DND-41 (cell line): ENCODE measurements around the gene UBR1.

Experiments used
- ATAC-seq: fragments of 200-7000 bp; cut with Tn5 transposase; 3 replicates; pipeline ENCODE4 v1.9.1; 2021; ENCODE audit warnings: low read depth; ENCODE audit not compliant: insufficient read depth
- DNase-seq: peaks from one replicate; pipeline ENCODE4 v3.0.0-alpha.2; 2020
- H2AFZ ChIP-seq: 2 replicates; pipeline ENCODE4 v1.6.0; 2012; ENCODE audit warnings: low read depth, low read length
- H3K27ac ChIP-seq: 2 replicates; pipeline ENCODE4 v1.5.1; 2012; ENCODE audit warnings: low read length, inconsistent platforms
- H3K27me3 ChIP-seq: fragments of 200-600 bp; sonication (generic); 2 replicates; pipeline ENCODE4 v1.6.0; 2012; ENCODE audit warnings: low read length, mild to moderate bottlenecking, inconsistent platforms; ENCODE audit not compliant: insufficient read depth, poor library complexity
- H3K36me3 ChIP-seq: 2 replicates; pipeline ENCODE4 v1.5.1; 2012; ENCODE audit warnings: low read length, inconsistent platforms; ENCODE audit not compliant: insufficient read depth
- H3K4me1 ChIP-seq: 2 replicates; pipeline ENCODE4 v1.5.1; 2012; ENCODE audit warnings: mild to moderate bottlenecking, low read length; ENCODE audit not compliant: insufficient read depth
- H3K4me2 ChIP-seq: 2 replicates; pipeline ENCODE4 v1.6.0; 2012; ENCODE audit warnings: mild to moderate bottlenecking, moderate library complexity, low read length, inconsistent platforms; ENCODE audit not compliant: insufficient read depth
- H3K4me3 ChIP-seq, 2 experiments: fragments of 200-600 bp in 1 of 2; shearing (Covaris generic) in 1 of 2; 2 replicates each; pipeline ENCODE4 v1.5.1; 2012 to 2016; ENCODE audit warnings: inconsistent platforms in 2 of 2, low read length in 2 of 2, mild to moderate bottlenecking in 2 of 2, low read depth in 1 of 2, moderate library complexity in 1 of 2
- H3K79me2 ChIP-seq: 2 replicates; pipeline ENCODE4 v1.6.0; 2012; ENCODE audit warnings: low read length, inconsistent platforms; ENCODE audit not compliant: insufficient read depth
- H3K9ac ChIP-seq: 2 replicates; pipeline ENCODE4 v1.6.0; 2012; ENCODE audit warnings: low read depth, mild to moderate bottlenecking, inconsistent platforms, low read length, moderate library complexity
- H3K9me3 ChIP-seq: 2 replicates; pipeline ENCODE4 v1.5.1; 2012; ENCODE audit warnings: low read length, moderate library complexity, mild to moderate bottlenecking, inconsistent platforms; ENCODE audit not compliant: insufficient read depth, severe bottlenecking
- H4K20me1 ChIP-seq: 2 replicates; pipeline ENCODE4 v1.6.0; 2012; ENCODE audit warnings: low read length; ENCODE audit not compliant: insufficient read depth
- EZH2 ChIP-seq: IDR thresholded peaks from 3 replicates; pipeline ENCODE4 v1.6.1; 2012; ENCODE audit warnings: borderline replicate concordance, low read depth, mild to moderate bottlenecking, moderate library complexity, low read length, inconsistent platforms; ENCODE audit not compliant: severe bottlenecking
- TF ChIP-seq, protein P1 (sequence below): IDR thresholded peaks from 2 replicates; pipeline ENCODE4 v1.5.1; 2012; ENCODE audit warnings: borderline replicate concordance, low read length, moderate library complexity, mild to moderate bottlenecking; ENCODE audit not compliant: poor library complexity, severe bottlenecking; ENCODE audit errors: extremely low read depth

The UBR1 gene

DNA sequence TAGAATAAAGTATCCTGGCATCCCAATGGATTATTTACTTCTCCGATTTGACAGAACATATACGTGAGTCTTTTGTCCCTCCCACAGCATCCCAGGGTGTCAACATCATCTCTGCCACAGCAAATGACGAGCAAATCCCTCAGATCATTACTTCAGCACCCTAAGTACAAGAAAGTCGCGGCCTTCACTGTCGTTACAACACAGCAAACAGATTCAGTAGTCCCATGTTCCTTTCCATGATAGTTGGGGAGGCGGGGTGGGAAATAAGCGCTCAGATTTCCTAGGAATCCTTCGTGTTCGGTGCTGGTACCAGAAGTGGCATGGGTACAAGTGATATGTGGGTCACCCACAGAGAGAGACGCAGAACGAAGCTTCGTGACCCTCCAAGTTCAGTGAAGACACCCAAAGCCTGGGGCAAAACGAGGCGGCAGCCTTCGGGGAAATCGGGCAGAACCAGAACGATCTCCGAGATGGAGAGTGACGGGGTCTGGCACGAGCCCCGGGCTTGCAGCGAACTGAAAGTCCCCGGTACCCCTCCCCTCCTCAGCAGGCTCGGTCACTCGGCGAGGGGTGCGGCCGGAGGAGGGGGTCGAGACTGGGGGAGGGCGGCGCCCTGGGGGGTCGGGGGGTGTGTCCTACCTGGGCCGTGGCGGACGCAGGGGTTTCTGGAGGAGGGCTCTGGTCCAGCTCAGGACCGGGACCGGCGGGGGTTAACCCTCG lies 185.9 kb downstream of the UBR1 start:
- H3K79me2 ChIP-seq = peaks cover 51% of the 10 kb centered on the region
- H3K27ac ChIP-seq = peak overlapping the region; percentile 69
- peak; percentile 8 for ATAC-seq
- no peaks in the 10 kb centered on the region for H3K36me3 ChIP-seq
- DNase-seq = peak; percentile 36
- H3K4me1 ChIP-seq = peaks cover 47% of the 10 kb centered on the region
- peaks cover 10% of the 10 kb centered on the region; the same call in 1 of the 2 replicates for H4K20me1 ChIP-seq
- H3K4me3 ChIP-seq = peak overlapping the region; percentile 76 to 80
- peak overlapping the region; percentile 93 for H3K4me2 ChIP-seq
- H3K27me3 ChIP-seq = no peaks in the 10 kb centered on the region
- peak overlapping the region; percentile 74 for H2AFZ ChIP-seq
- peak overlapping the region; percentile 71 for H3K9ac ChIP-seq
- TF ChIP-seq, protein P1, sequence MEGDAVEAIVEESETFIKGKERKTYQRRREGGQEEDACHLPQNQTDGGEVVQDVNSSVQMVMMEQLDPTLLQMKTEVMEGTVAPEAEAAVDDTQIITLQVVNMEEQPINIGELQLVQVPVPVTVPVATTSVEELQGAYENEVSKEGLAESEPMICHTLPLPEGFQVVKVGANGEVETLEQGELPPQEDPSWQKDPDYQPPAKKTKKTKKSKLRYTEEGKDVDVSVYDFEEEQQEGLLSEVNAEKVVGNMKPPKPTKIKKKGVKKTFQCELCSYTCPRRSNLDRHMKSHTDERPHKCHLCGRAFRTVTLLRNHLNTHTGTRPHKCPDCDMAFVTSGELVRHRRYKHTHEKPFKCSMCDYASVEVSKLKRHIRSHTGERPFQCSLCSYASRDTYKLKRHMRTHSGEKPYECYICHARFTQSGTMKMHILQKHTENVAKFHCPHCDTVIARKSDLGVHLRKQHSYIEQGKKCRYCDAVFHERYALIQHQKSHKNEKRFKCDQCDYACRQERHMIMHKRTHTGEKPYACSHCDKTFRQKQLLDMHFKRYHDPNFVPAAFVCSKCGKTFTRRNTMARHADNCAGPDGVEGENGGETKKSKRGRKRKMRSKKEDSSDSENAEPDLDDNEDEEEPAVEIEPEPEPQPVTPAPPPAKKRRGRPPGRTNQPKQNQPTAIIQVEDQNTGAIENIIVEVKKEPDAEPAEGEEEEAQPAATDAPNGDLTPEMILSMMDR = no peak
- TF ChIP-seq EZH2 = no peak
- H3K9me3 ChIP-seq = no peaks in the 10 kb centered on the region

DNA sequence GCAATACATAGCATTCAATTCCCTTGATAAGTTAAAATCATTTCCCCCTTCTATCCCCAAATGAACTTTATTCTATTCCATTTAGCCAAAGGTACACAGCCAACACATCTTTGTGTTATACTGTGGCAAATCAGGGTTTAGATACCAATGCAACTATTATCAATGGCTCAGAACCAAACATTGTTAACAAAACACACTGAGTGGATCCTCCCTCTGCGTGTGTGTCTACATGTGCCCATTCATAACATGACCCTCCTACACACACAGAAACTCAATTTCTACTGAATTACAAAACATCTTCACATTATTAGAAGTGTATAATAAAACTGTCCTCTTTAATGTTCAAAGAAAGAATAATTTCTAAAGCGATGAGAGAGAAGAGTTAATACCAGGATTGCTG lies 186.5 kb downstream of the UBR1 start:
- DNase-seq (no peak), ATAC-seq (no peak)
- H2AFZ ChIP-seq = 0 out of 2 replicates have a peak overlapping the region, but pooled peaks have one; percentile 74
- peak overlapping the region; percentile 76 to 80 for H3K4me3 ChIP-seq
- H4K20me1 ChIP-seq = peaks cover 10% of the 10 kb centered on the region; the same call in 1 of the 2 replicates
- H3K9me3 ChIP-seq = no peaks in the 10 kb centered on the region
- H3K36me3 ChIP-seq = no peaks in the 10 kb centered on the region
- peak overlapping the region; percentile 93 for H3K4me2 ChIP-seq
- peak overlapping the region; percentile 71 for H3K9ac ChIP-seq
- H3K27ac ChIP-seq = peak overlapping the region; percentile 69; the same call in 1 of the 2 replicates
- H3K27me3 ChIP-seq = no peaks in the 10 kb centered on the region
- no peak for TF ChIP-seq EZH2
- TF ChIP-seq, protein P1 = no peak
- peaks cover 56% of the 10 kb centered on the region for H3K79me2 ChIP-seq
- H3K4me1 ChIP-seq = peaks cover 51% of the 10 kb centered on the region

DNA sequence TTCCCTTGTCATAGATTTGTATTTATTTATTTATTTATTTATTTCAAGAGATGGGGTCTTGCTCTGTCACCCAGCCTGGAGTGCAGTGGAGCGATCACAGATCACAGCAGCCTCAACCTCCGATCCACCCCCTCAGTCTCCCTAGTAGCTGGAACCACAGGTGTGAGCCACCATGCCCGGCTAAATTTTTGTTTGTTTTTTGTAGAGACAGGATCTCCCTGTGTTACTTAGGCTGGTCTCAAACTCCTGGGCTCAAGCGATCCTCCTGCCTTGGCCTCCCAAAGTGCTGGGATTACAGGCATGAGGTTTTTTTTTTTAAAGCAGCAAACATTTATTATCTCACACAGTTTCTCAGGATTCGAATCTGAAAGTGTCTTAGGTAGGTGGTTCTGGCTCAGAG lies 187.8 kb downstream of the UBR1 start:
- Histone ChIP-seq H2AFZ (no peak overlapping the region), H3K4me2 (peak overlapping the region; percentile 93; the same call in 1 of the 2 replicates), H3K36me3 (no peaks in the 10 kb centered on the region), H3K9me3 (no peaks in the 10 kb centered on the region), H3K4me3 (no peak overlapping the region), H3K4me1 (peaks cover 51% of the 10 kb centered on the region), H3K9ac (0 out of 2 replicates have a peak overlapping the region, but pooled peaks have one; percentile 8), H3K27ac (no peak overlapping the region), H3K27me3 (no peaks in the 10 kb centered on the region), H3K79me2 (peaks cover 63% of the 10 kb centered on the region), H4K20me1 (peaks cover 10% of the 10 kb centered on the region; the same call in 1 of the 2 replicates)
- TF ChIP-seq, protein P1 = no peak
- TF ChIP-seq EZH2 = no peak
- ATAC-seq (no peak), DNase-seq (peak; percentile 14)
